Right lobe of liver (tissue), 6 donors: ENCODE data around the gene FRMD4A. TPM values are rescaled to one million over a fixed set of nuclear protein-coding genes. Genes with fewer than 3 reads are reported as not detected.

Experiments
- ATAC-seq, 4 donors: fragments of 200-7000 bp; cut with Tn5 transposase; one replicate each; pipeline ENCODE4 v1.9.1; 2020; ENCODE audit warnings: mild to moderate bottlenecking in 4 of 4, moderate library complexity in 4 of 4
- DNase-seq, 3 donors: peaks; one replicate each; pipeline ENCODE4 v3.0.0-alpha.2; 2020
- H3K27ac ChIP-seq, 3 donors: fragments of 200-600 bp; one replicate each; pipeline ENCODE4 v1.8.0; 2022
- H3K27me3 ChIP-seq, 2 donors: fragments of 200-600 bp; one replicate each; pipeline ENCODE4 v1.8.0; 2022
- H3K36me3 ChIP-seq, 4 donors: fragments of 200-600 bp; sonication (generic) in 1 of 4; one replicate each; pipeline versions ENCODE4 v1.5.1 to v1.8.0; 2017 to 2022; ENCODE audit warnings: control low read depth in 1 of 4
- H3K4me1 ChIP-seq, 4 donors: fragments of 200-600 bp; sonication (generic) in 1 of 4; one replicate each; pipeline versions ENCODE4 v1.5.1 to v1.8.0; 2017 to 2022; ENCODE audit warnings: control low read depth in 1 of 4
- H3K4me3 ChIP-seq, 3 donors: fragments of 200-600 bp; one replicate each; pipeline ENCODE4 v1.8.0; 2022
- H3K9me3 ChIP-seq, 4 donors: fragments of 200-600 bp; sonication (generic) in 1 of 4; one replicate each; pipeline versions ENCODE4 v1.5.1 to v1.8.0; 2017 to 2022; ENCODE audit warnings: control low read depth in 1 of 4
- CTCF ChIP-seq, 4 donors: fragments of 200-600 bp in 3 of 4; fragments of 450-650 bp in 1 of 4; IDR thresholded peaks; one replicate each; pipeline versions ENCODE4 v1.5.1 to v1.8.0; 2016 to 2022; ENCODE audit warnings: antibody characterized with exemption in 4 of 4, mild to moderate bottlenecking in 2 of 4
- POLR2A ChIP-seq: fragments of 450-650 bp; IDR thresholded peaks from one replicate; pipeline ENCODE4 v1.6.1; 2017; ENCODE audit warnings: antibody characterized with exemption, mild to moderate bottlenecking
- WGBS: methylation state at CpG from one replicate; pipeline ENCODE4 v1.1.6; 2018; ENCODE audit warnings: low coverage, low lambda C conversion rate; ENCODE audit not compliant: insufficient coverage; ENCODE audit errors: missing lambda C conversion rate; 5-methylcytosine and 5-hydroxymethylcytosine counted together
- intact Hi-C, 2 donors: fragments of 100-400 bp; cut with DNase I; formaldehyde crosslinking; loops; one replicate each; pipeline versions ENCODE4 v1.11.2 to v1.14.1; 2022
- total RNA-seq, 6 experiments: library from RNA; depleted of rRNA in 2 of 6; stranded (reverse); fragments of >200 nt in 2 of 6; fragmentation: NEBNext Ultra II Directional in 3 of 6; extraction: Animal tissue kit (Norgen Biotek cat#: 25700) in 3 of 6; gene quantifications; one replicate each; pipeline versions ENCODE4 v1.1.0 to v1.2.4, GENCODE V29; 2016 to 2023
- donor health status: DM: no; HTN: yes; CAD: no.
- donor health status: DM: no; HTN: no; CAD: no.
- donor health status: DM: no; HTN: no; CAD: no.
- donor health status: DM: no; HTN: yes; CAD: no.
- donor health status: DM: no; HTN: yes; CAD: no.

FRMD4A gene
- total RNA-seq, 6 experiments from 2014 or later = 8.4 to 22.8 (median 13.3) TPM

- no peaks in the 10 kb centered on the region for H3K9me3 ChIP-seq
- no peak for TF ChIP-seq CTCF (IDR thresholded peaks at IDR 0.05)
- no peak for TF ChIP-seq POLR2A
- H3K36me3 ChIP-seq = no peaks in the 10 kb centered on the region
- H3K4me3 ChIP-seq = no peak overlapping the region
- no peak for DNase-seq
- no peaks in the 10 kb centered on the region for H3K27me3 ChIP-seq
- peak; percentile 50 to 66 (median 58) for ATAC-seq
- H3K4me1 ChIP-seq = no peaks in the 10 kb centered on the region
- no peak overlapping the region for H3K27ac ChIP-seq
- WGBS = 56% methylated on average over 12 of the region's 15 CpGs
- intact Hi-C loops = no loop called here
Measured at GRCh38 chr10:13743101-13743693, 587.5 kb downstream of the FRMD4A start.

- 97% methylated on average over 4 of the region's 5 CpGs for WGBS
- intact Hi-C loops = no loop called here
- H3K27me3 ChIP-seq = no peaks in the 10 kb centered on the region
- ATAC-seq (no peak), DNase-seq (no peak)
- no peaks in the 10 kb centered on the region for H3K9me3 ChIP-seq
- H3K27ac ChIP-seq = no peak overlapping the region
- no peak overlapping the region for H3K4me3 ChIP-seq
- TF ChIP-seq CTCF (IDR thresholded peaks at IDR 0.05) (no peak), POLR2A (no peak)
- peaks cover 0 to 2% (median 0%) of the 10 kb centered on the region in 4 donors for H3K36me3 ChIP-seq
- no peaks in the 10 kb centered on the region for H3K4me1 ChIP-seq
Measured at GRCh38 chr10:13741438-13741837, 589.3 kb downstream of the FRMD4A start.

- H3K27me3 ChIP-seq = no peaks in the 10 kb centered on the region
- H3K9me3 ChIP-seq = no peaks in the 10 kb centered on the region
- ATAC-seq (no peak), DNase-seq (no peak)
- H3K27ac ChIP-seq = no peak overlapping the region
- no peak overlapping the region for H3K4me3 ChIP-seq
- TF ChIP-seq CTCF (IDR thresholded peaks at IDR 0.05) = no peak
- TF ChIP-seq POLR2A = no peak
- peaks cover 0 to 2% (median 0%) of the 10 kb centered on the region in 4 donors for H3K36me3 ChIP-seq
- WGBS = 84% methylated on average over 4 of the region's 4 CpGs
- intact Hi-C loops = no loop called here
- H3K4me1 ChIP-seq = no peaks in the 10 kb centered on the region
Measured at GRCh38 chr10:13740461-13740860, 590.3 kb downstream of the FRMD4A start.

- no peaks in the 10 kb centered on the region for H3K27me3 ChIP-seq
- ATAC-seq (no peak), DNase-seq (no peak)
- TF ChIP-seq POLR2A (no peak), CTCF (IDR thresholded peaks at IDR 0.05) (no peak)
- 62% methylated on average over 2 of the region's 2 CpGs for WGBS
- no peak overlapping the region for H3K27ac ChIP-seq
- H3K4me1 ChIP-seq = no peaks in the 10 kb centered on the region
- intact Hi-C loops = no loop called here
- no peak overlapping the region for H3K4me3 ChIP-seq
- peaks cover 0 to 2% (median 0%) of the 10 kb centered on the region in 4 donors for H3K36me3 ChIP-seq
- H3K9me3 ChIP-seq = no peaks in the 10 kb centered on the region
Measured at GRCh38 chr10:13739183-13739582, 591.5 kb downstream of the FRMD4A start.
